ENCODE measurements around the gene COG1.
A peak's percentile ranks its signal among the peaks of the same experiment; 100 is the strongest.

Gene COG1

DNA sequence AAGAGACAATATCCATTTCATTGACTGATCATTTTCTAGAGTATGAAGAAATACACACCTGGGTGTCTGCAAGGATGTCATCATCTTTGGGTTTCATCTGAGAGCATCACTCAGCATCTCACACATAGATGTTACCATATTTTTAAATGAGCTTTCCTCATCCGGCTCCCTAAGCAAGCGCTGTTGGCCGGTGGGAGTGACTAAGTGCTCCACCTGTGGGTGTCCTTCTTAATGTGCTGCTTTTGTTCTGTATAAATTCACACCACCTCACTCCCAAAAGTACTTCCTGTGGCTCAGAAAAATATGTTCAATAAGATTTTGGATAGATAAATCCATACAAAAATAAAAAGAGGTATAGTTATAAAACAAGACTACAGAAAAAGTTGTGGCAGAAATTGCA, 20.6 kb upstream of the COG1 start:
- no peak for DNase-seq (ENCODE audit: low read depth)

DNA sequence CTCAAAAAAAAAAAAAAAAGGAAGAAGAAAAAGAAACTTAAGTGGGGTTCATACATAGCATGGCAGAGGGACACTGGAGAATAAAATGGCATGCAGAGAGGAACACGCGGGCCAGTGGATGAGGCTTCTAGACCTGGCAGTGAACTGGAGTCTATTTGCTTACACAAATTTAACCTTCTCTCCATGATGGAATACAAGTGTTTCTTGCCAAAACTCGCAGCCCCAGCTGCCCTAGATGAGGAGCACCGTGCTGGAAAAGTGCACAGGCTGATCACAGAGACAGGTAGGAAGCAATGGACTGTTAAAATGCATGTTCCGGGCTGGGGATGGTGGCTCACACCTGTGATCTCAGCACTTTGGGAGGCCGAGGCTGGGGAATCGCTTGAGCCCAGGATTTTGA, 18.7 kb upstream of the COG1 start:
- no peak for DNase-seq (ENCODE audit: low read depth)

DNA sequence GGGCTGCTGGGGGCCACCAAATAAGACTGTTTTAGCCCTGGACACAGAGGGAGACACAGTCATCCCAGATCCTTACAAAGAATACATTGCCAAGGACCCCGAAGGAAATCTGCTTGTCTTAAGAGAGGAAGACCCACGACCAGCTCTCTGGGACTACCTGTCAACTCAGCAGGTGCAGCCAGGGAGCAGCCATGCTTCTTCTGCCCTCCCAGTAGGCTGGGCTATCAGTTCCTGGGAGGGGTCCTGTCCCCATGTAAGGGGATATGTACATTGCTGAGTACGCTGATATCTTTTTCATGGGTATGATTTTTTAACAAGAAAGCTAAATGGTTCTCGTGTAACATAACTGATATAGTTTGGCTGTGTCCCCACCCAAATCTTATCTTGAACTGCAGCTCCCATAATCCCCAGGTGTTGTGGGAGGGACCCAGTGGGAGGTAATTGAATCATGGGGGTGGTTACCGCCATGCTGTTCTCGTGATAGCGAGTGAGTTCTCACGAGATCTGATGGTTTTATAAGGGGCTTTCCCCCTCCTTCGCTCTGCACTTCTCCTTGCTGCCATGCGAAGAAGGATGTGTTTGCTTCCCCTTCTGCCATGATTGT, 16.8 kb upstream of the COG1 start:
- DNase-seq (ENCODE audit: low read depth) = no peak

DNA sequence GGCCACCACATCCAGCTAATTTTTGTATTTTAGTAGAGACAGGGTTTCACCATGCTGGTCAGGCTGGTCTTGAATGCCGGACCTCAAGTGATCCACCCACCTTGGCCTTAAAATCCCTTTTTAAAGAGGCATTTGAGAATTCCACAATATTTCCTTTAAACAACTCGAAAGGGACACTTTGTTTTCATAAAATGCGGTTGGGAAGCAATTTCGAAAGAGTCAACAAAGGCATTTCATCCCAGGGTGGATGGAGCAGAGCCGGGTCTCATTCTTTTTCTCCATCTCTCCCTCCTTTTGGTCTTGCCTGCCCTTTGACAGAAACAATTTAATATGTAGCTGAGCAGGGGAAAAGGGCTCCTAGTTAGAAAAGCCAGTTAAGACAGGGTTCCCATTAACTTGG, 13.5 kb upstream of the COG1 start:
- DNase-seq (ENCODE audit: low read depth) = no peak

- no peak for DNase-seq (ENCODE audit: low read depth)
These were observed 13.0 kb upstream of the COG1 start for GRCh38 chr17:73179878-73180277.

GRCh38 chr17:73182616-73183310, 10.1 kb upstream of the COG1 start:
- no peak for DNase-seq (ENCODE audit: low read depth)

DNA sequence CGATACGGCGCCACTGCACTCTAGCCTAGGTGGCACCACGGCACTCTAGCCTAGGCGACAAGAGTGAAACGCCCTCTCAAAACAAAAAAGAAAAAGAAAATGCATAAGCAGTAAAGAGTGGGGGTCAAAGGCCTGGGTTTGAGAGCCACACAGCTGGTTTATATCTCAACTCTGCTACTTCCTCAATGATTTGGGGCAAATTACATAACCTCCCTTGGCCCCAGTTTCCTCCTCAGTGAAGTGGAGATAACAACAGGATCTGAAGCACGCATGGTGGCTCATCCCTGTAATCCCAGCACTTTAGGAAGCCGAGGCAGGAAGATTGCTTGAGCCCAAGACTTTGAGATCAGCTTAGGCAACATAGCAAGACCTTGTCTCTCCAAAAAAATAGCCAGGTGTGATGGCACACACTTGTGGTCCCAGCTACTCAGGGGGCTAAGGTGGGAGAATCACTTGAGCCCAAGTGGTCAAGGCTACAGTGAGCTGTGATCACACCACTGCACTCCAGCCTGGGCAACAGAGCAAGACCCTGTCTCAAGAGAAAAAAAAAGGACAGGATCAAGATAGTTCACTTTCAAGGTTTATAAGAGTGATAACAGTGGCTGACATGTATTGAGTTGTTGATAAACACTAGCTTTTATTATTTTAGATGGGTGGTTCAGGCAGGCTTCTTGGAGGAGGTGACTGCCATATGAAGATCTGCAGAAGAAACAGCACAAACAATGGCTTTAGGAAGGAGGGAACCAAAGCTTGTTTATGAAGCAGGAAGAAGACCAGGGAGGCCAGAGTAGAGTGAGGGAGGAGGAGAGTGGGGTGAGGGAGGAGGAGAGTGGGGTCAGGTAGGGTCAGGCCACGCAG, 8.5 kb upstream of the COG1 start:
- no peak for DNase-seq (ENCODE audit: low read depth)

- no peak for DNase-seq (ENCODE audit: low read depth)
These were observed 6.4 kb upstream of the COG1 start for GRCh38 chr17:73186283-73187050.

DNA sequence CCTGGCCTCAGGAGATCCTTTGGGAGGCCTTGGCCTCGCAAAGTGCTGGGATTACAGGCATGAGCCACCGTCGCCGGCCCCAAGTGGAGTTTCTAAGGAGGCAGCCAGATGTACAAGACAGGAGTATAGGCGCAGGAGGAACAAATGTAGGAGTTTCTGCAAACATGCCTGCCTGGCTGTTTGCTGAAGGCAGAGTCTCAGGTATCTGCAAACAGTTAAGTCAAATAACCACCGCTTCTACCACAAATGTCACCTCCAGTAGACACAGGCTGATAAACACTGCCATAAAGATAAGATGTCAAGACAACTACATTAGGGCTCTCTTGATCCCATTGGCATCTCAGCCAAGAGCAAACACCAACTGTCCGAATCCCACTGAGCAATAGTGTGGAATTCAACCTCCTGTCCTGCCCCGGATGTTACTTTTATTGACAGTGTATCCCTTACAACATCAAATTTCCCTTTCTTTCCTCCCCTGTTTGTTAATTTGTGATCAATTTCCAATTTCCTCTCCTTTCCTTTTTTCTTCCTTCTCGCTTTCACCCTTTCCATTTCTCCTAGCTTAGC, 5.6 kb upstream of the COG1 start:
- DNase-seq (ENCODE audit: low read depth) = no peak

- DNase-seq (ENCODE audit: low read depth) = no peak
These were observed 4.8 kb upstream of the COG1 start for GRCh38 chr17:73188011-73188410.

DNA sequence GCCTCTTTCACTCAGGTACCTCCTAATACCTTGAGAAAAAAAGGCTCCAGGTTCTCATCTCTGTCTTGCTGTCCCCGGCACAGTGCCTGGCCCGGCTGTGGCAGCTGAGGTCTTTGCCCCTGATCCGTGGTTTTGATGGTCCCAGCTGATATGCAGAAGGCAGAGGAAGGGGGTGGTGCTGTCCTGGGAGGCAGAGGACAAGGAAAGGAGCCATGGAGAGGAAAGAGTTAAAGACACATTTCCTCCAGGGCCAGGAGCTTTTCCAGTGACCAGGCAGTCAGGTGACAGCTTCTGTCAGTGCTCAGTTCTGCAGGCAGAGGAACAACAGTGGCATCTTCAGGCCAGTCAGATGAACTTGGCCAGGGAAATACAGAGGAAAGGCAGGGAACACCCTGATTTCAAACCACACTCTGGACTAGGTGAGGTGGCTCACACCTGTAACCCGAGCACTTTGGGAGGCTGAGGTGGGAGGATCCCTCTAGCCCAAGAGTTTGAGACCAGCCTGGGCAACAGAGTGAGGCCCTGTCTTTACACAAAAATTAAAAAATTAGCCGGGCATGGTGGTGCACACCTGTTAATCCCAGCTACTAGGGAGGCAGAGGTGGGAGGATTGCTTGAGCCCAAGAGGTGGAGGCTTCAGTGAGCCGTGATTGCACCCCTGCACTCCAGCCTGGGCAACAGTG, 3.3 kb upstream of the COG1 start:
- DNase-seq (ENCODE audit: low read depth) = no peak

- peak; percentile 37 for DNase-seq (ENCODE audit: low read depth)
These were observed 1.2 kb upstream of the COG1 start for GRCh38 chr17:73191443-73192205.

- peak; percentile 47 for DNase-seq (ENCODE audit: low read depth)
These were observed 505 bp upstream of the COG1 start for GRCh38 chr17:73192206-73192893.

DNA sequence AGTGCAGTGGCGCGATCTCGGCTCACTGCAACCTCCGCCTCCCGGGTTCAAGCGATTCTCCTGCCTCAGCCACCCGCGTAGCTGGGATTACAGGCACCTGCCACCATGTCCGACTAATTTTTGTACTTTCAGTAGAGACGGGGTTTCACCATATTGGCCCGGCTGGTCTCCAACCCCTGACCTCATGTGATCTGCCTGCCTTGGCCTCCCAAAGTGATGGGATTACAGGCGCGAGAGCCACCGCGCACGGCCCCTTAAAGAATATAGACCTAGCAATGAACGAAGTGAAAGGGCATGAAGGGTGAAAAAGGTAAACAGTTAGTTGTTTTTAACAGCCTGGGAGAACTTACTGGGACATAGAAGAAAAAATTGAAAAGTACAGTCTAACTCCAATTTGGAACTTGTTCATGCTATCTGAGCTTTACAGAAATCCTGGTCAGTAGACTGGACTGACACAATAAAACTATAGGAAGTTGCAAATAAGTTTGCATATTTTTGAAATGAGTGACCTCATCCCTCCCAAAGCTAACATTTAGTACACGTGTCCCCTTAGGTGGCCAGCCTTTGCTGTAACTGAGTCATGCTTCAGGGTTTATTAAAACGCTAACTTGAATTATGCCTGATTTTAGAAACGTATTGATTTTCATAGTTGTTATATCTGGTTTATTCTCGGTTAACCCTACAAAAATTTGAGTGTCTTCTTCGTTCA, 1.8 kb downstream of the COG1 start:
- no peak for DNase-seq (ENCODE audit: low read depth)

- DNase-seq (ENCODE audit: low read depth) = no peak
These were observed 3.6 kb downstream of the COG1 start for GRCh38 chr17:73196500-73196899.

DNA sequence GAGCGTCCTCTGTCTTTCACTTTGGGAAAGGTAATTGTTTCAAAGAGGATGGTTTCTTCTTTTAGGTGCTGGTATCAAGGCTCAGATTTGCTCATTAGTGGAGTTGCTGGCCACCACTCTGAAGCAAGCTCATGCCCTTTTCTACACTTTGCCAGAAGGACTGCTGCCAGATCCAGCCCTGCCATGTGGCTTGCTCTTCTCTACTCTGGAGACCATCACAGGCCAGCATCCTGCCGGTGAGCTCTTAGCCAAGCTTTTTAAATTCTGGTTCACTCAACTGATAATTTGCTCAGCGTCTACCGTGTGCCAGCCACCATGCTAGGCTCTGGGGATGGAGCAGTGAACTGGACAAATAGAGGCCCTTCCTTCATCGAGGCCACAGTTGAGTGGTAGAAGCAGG, 4.3 kb downstream of the COG1 start:
- DNase-seq (ENCODE audit: low read depth) = no peak

GRCh38 chr17:73198201-73198929, 5.5 kb downstream of the COG1 start:
- DNase-seq (ENCODE audit: low read depth) = no peak

GRCh38 chr17:73198930-73199260, 6.0 kb downstream of the COG1 start:
- DNase-seq (ENCODE audit: low read depth) = no peak

DNA sequence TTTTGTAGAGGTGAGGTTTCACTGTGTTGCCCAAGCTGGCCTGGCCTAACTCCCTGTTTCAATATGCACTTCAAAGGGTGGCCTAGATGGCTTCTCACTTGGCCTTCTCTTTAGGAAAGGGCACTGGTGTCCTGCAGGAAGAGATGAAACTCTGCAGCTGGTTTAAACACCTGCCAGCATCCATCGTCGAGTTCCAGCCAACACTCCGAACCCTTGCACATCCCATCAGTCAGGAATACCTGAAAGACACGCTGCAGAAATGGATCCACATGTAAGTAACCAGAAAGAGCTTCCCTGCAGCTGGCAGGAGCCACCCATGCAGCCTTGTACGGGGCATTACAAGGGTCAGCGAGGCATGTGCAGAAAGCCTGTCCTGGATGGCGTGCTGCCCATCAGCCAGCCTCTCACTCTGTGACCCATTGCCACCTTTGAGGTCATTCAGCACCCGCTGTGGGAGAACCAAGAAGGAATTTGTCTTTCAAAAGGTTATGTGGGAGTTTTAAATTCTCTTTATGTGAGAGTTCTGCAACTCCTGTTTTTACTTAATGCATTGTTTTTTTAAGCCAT, 7.0 kb downstream of the COG1 start:
- DNase-seq (ENCODE audit: low read depth) = no peak
